H9 (cell line): Measurements from ENCODE around the gene CEP170B. TPM values are rescaled to one million over a fixed set of nuclear protein-coding genes. Genes with fewer than 3 reads are reported as not detected.

Experiments used
- DNase-seq: peaks from one replicate; pipeline ENCODE4 v3.0.0-alpha.2; 2017
- H2AFZ ChIP-seq: one replicate; pipeline ENCODE4 v1.6.1; 2013; ENCODE audit warnings: mild to moderate bottlenecking, low read length, control low read depth, moderate library complexity
- H2AK5ac ChIP-seq: 2 replicates; pipeline ENCODE4 v1.6.1; 2013; ENCODE audit warnings: low read length, control low read depth, mixed read lengths; ENCODE audit not compliant: insufficient read length
- H2BK120ac ChIP-seq: one replicate; pipeline ENCODE4 v1.6.1; 2013; ENCODE audit warnings: low read depth, mild to moderate bottlenecking, low read length, control low read depth, inconsistent platforms; ENCODE audit not compliant: poor library complexity, severe bottlenecking
- H2BK12ac ChIP-seq: 2 replicates; pipeline ENCODE4 v1.6.1; 2013; ENCODE audit warnings: low read length, control low read depth, mixed read lengths, low read depth; ENCODE audit not compliant: insufficient read length
- H2BK15ac ChIP-seq: 2 replicates; pipeline ENCODE4 v1.6.1; 2013; ENCODE audit warnings: low read depth, low read length, control low read depth
- H2BK20ac ChIP-seq: one replicate; pipeline ENCODE4 v1.6.1; 2013; ENCODE audit warnings: low read depth, mild to moderate bottlenecking, low read length, control low read depth, inconsistent platforms; ENCODE audit not compliant: poor library complexity, severe bottlenecking
- H2BK5ac ChIP-seq: 2 replicates; pipeline ENCODE4 v1.6.1; 2013; ENCODE audit warnings: low read length, control low read depth, mixed read lengths; ENCODE audit not compliant: insufficient read length
- H3K14ac ChIP-seq: 2 replicates; pipeline ENCODE4 v1.6.1; 2013; ENCODE audit warnings: low read length, control low read depth; ENCODE audit not compliant: insufficient read depth
- H3K18ac ChIP-seq: 2 replicates; pipeline ENCODE4 v1.6.1; 2013; ENCODE audit warnings: low read depth, mild to moderate bottlenecking, mixed read lengths, low read length, control low read depth; ENCODE audit not compliant: insufficient read length
- H3K23ac ChIP-seq: 2 replicates; pipeline ENCODE4 v1.6.1; 2013; ENCODE audit warnings: low read length, control low read depth, mixed read lengths, low read depth; ENCODE audit not compliant: insufficient read length
- H3K23me2 ChIP-seq: 2 replicates; pipeline ENCODE4 v1.6.1; 2013; ENCODE audit warnings: low read depth, mild to moderate bottlenecking, mixed read lengths, low read length, control low read depth; ENCODE audit not compliant: insufficient read length, poor library complexity, severe bottlenecking
- H3K27ac ChIP-seq: 2 replicates; pipeline ENCODE4 v1.5.1; 2013; ENCODE audit warnings: low read length, control low read depth, mixed read lengths, low read depth; ENCODE audit not compliant: insufficient read length
- H3K27me3 ChIP-seq: 2 replicates; pipeline ENCODE4 v1.6.1; 2013; ENCODE audit warnings: low read length, control low read depth, inconsistent platforms; ENCODE audit not compliant: insufficient read depth
- H3K4ac ChIP-seq: 2 replicates; pipeline ENCODE4 v1.6.1; 2013; ENCODE audit warnings: low read depth, mild to moderate bottlenecking, control low read depth, inconsistent platforms, low read length, moderate library complexity
- H3K4me1 ChIP-seq: 2 replicates; pipeline ENCODE4 v1.6.1; 2013; ENCODE audit warnings: low read length, control low read depth, inconsistent platforms; ENCODE audit not compliant: insufficient read depth
- H3K4me2 ChIP-seq: 2 replicates; pipeline ENCODE4 v1.6.1; 2013; ENCODE audit warnings: low read length, control low read depth, mixed read lengths; ENCODE audit not compliant: insufficient read length, insufficient read depth
- H3K56ac ChIP-seq: 2 replicates; pipeline ENCODE4 v1.6.1; 2013; ENCODE audit warnings: low read depth, mild to moderate bottlenecking, mixed read lengths, low read length, control low read depth; ENCODE audit not compliant: insufficient read length
- H3K79me1 ChIP-seq: 2 replicates; pipeline ENCODE4 v1.6.1; 2013; ENCODE audit warnings: low read depth, mild to moderate bottlenecking, moderate library complexity, low read length, control low read depth, inconsistent platforms; ENCODE audit not compliant: insufficient read depth, poor library complexity, severe bottlenecking
- H3K79me2 ChIP-seq: 2 replicates; pipeline ENCODE4 v1.6.1; 2013; ENCODE audit warnings: low read length, control low read depth, inconsistent platforms; ENCODE audit not compliant: insufficient read depth
- H3K9ac ChIP-seq: 2 replicates; pipeline ENCODE4 v1.6.1; 2013; ENCODE audit warnings: low read length, control low read depth, mixed read lengths; ENCODE audit not compliant: insufficient read length; ENCODE audit errors: extremely low read depth
- H3K9me3 ChIP-seq: one replicate; pipeline ENCODE4 v1.6.1; 2013; ENCODE audit warnings: low read depth, low read length, inconsistent platforms; ENCODE audit not compliant: control insufficient read depth
- H3T11ph ChIP-seq: one replicate; pipeline ENCODE4 v1.6.1; 2013; ENCODE audit warnings: mild to moderate bottlenecking, low read length, control low read depth, inconsistent platforms
- H4K20me1 ChIP-seq: one replicate; pipeline ENCODE4 v1.6.1; 2013; ENCODE audit not compliant: control insufficient read depth, insufficient read length, insufficient read depth
- H4K5ac ChIP-seq: 2 replicates; pipeline ENCODE4 v1.6.1; 2013; ENCODE audit warnings: low read depth, mild to moderate bottlenecking, mixed read lengths, low read length, control low read depth; ENCODE audit not compliant: insufficient read length
- H4K8ac ChIP-seq: replicated peaks from 2 replicates; pipeline ENCODE4 v1.6.1; 2013; ENCODE audit warnings: low read length, control low read depth, mixed read lengths, low read depth; ENCODE audit not compliant: insufficient read length
- H4K91ac ChIP-seq: 2 replicates; pipeline ENCODE4 v1.6.1; 2013; ENCODE audit warnings: low read depth, mild to moderate bottlenecking, moderate library complexity, mixed read lengths, low read length, control low read depth; ENCODE audit not compliant: insufficient read length
- H3K27ac Mint-ChIP-seq, 3 experiments: 2 replicates in 2 of 3; 3 replicates in 1 of 3; pipeline ENCODE4 v1.8.0; 2020 to 2021; ENCODE audit warnings: mixed read lengths in 3 of 3, mild to moderate bottlenecking in 1 of 3, moderate library complexity in 1 of 3
- H3K27me3 Mint-ChIP-seq: 2 replicates; pipeline ENCODE4 v1.8.0; 2021; ENCODE audit warnings: low read depth, mild to moderate bottlenecking, moderate library complexity, mixed read lengths
- H3K36me3 Mint-ChIP-seq, 3 experiments: 2 replicates in 2 of 3; 3 replicates in 1 of 3; pipeline ENCODE4 v1.8.0; 2020 to 2021; ENCODE audit warnings: low read depth in 3 of 3, mixed read lengths in 3 of 3; ENCODE audit not compliant: insufficient read depth in 1 of 3
- H3K4me1 Mint-ChIP-seq, 2 experiments: 2 replicates each; pipeline ENCODE4 v1.8.0; 2020; ENCODE audit warnings: mixed read lengths in 2 of 2
- H3K4me3 Mint-ChIP-seq, 2 experiments: 2 replicates in 1 of 2; 3 replicates in 1 of 2; pipeline ENCODE4 v1.8.0; 2020 to 2021; ENCODE audit warnings: mild to moderate bottlenecking in 2 of 2, mixed read lengths in 2 of 2, moderate library complexity in 1 of 2
- H3K9me3 Mint-ChIP-seq, 2 experiments: 2 replicates in 1 of 2; 3 replicates in 1 of 2; pipeline ENCODE4 v1.8.0; 2020; ENCODE audit warnings: mild to moderate bottlenecking in 2 of 2, mixed read lengths in 2 of 2, moderate library complexity in 1 of 2
- CTCF ChIP-seq: fragments of 200-600 bp; sonication (generic); conservative IDR thresholded peaks from 3 replicates; pipeline ENCODE4 v1.8.0; 2021; ENCODE audit warnings: antibody characterized with exemption, mild to moderate bottlenecking
- WGBS: extraction: QIAGEN DNeasy Blood & Tissue Kit; methylation state at CpG from one replicate; pipeline ENCODE4 v1.1.7; 2013; ENCODE audit warnings: missing lambda C conversion rate, low lambda C conversion rate, mixed read lengths; ENCODE audit not compliant: insufficient read length; ENCODE audit errors: extremely low coverage; 5-methylcytosine and 5-hydroxymethylcytosine counted together
- total RNA-seq: library from RNA; stranded (reverse); gene quantifications from 2 replicates; pipeline ENCODE4 v1.2.1, GENCODE V29; 2021

Gene CEP170B
- total RNA-seq, 1 experiment from 2014 or later, result 28.8 TPM

DNA sequence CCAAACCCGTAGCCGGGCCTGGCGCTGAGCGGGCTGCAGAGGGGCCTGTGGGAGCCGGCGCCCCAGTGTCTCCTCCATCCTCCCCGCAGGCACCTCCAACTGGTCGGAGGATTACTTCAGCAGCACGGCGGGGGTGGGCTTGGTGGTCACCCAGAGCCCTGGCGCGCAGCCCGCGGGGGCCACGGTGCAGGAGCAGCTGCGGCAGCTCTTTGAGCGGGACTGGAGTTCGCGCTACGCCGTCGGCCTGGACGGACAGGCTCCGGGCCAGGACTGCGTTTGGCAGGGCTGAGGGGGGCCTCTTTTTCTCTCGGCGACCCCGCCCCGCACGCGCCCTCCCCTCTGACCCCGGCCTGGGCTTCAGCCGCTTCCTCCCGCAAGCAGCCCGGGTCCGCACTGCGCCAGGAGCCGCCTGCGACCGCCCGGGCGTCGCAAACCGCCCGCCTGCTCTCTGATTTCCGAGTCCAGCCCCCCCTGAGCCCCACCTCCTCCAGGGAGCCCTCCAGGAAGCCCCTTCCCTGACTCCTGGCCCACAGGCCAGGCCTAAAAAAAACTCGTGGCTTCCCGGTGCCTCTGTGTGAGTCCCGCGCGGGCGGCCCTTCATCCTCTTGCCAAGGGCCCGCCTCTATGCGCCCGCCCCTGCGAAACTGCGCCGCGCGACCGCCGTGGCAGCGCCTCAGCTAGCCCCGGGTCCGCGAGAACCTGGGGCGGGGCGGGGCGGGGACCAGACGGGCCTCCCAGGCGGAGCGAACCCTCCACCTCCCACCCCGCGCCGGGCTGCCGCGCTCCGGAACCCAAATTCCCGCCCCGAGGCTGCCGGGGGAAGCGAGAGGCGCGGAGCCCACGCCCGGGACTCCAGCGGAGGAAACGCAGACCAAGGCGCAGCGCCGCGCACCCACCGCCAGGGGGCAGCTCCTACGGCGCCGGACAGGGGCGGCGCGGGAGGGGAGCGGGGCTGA is 67.9 kb downstream of the CEP170B start:
- H2AK5ac ChIP-seq, result no peak overlapping the region
- H3K9me3 ChIP-seq, result no peaks in the 10 kb centered on the region
- H3K9ac ChIP-seq, result no peak overlapping the region
- peaks cover 30% of the 10 kb centered on the region; the same call in 1 of the 2 replicates for H3K27me3 ChIP-seq
- no peak overlapping the region for H2BK120ac ChIP-seq
- no peaks in the 10 kb centered on the region for H3K23me2 ChIP-seq
- H3K4me2 ChIP-seq, result peak overlapping the region; percentile 45
- DNase-seq, result peak; percentile 75
- no peaks in the 10 kb centered on the region for H3K36me3 Mint-ChIP-seq
- H4K91ac ChIP-seq, result no peak overlapping the region
- H3K27me3 Mint-ChIP-seq, result peaks cover 86% of the 10 kb centered on the region
- peak overlapping the region; percentile 56 to 74 for H3K4me3 Mint-ChIP-seq
- H3K79me2 ChIP-seq, result no peaks in the 10 kb centered on the region
- no peak overlapping the region for H3K18ac ChIP-seq
- no peak overlapping the region for H2BK5ac ChIP-seq
- H2AFZ ChIP-seq, result no peak overlapping the region
- H3K4me1 Mint-ChIP-seq, result peaks cover 2 to 12% of the 10 kb centered on the region in 2 experiments; a peak in 3 of 4 replicates
- no peak overlapping the region for H3K56ac ChIP-seq
- no peak overlapping the region for H2BK12ac ChIP-seq
- H3K27ac Mint-ChIP-seq, result no peak overlapping the region
- no peaks in the 10 kb centered on the region for H3K79me1 ChIP-seq
- peak; percentile 76 for TF ChIP-seq CTCF
- H3T11ph ChIP-seq, result no peak overlapping the region
- no peak overlapping the region for H3K14ac ChIP-seq
- H3K4ac ChIP-seq, result no peak overlapping the region
- H4K20me1 ChIP-seq, result no peaks in the 10 kb centered on the region
- no peaks in the 10 kb centered on the region for H3K4me1 ChIP-seq
- WGBS, result no CpG with 5 or more reads among the region's 100 CpGs
- H3K23ac ChIP-seq, result no peak overlapping the region
- H2BK15ac ChIP-seq, result no peak overlapping the region
- no peak overlapping the region for H2BK20ac ChIP-seq
- H3K9me3 Mint-ChIP-seq, result peaks cover 0 to under 1% of the 10 kb centered on the region in 2 experiments; a peak in 2 of 5 replicates
- no peak overlapping the region for H3K27ac ChIP-seq
- no peak overlapping the region for H4K5ac ChIP-seq
- H4K8ac ChIP-seq, result no peak overlapping the region
